Sigmoid colon (tissue), 4 donors: ENCODE data around the gene ZNF554.

Experiments used
- EP300 ChIP-seq, 4 donors: sonication (generic); formaldehyde crosslinking; IDR thresholded peaks; one replicate each; pipeline ENCODE4 v1.6.1; 2017; ENCODE audit warnings: antibody characterized with exemption in 4 of 4
- TF ChIP-seq, protein P1 (sequence below), 4 experiments: fragments of 450-650 bp in 3 of 4; fragments of 200-600 bp in 1 of 4; IDR thresholded peaks; one replicate each; pipeline ENCODE4 v1.5.1; 2016 to 2019; ENCODE audit warnings: antibody characterized with exemption in 4 of 4, mild to moderate bottlenecking in 3 of 4, moderate library complexity in 2 of 4

DNA sequence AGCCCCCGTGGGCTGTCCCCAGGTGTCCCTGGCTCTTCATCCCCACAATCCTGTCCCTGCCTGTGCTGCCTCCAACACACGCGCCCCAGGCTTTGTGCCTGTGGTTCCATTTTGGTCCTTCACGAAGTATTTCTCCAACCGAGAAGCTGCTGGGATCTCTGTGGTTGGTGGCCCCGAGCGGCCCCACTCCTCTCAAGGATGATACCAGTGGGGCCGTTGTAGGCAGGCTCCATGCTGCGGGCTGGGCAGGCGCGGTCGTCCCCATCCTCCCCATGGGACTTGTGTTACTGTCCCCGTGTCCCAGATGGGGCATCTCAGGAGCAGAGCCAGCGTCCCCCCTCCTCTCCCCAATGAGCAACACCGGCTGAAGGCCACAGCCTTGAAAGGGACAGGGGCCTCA, 3.7 kb upstream of the ZNF554 start:
- no peak for TF ChIP-seq EP300 (IDR thresholded peaks at IDR 0.05)
- TF ChIP-seq, protein P1, sequence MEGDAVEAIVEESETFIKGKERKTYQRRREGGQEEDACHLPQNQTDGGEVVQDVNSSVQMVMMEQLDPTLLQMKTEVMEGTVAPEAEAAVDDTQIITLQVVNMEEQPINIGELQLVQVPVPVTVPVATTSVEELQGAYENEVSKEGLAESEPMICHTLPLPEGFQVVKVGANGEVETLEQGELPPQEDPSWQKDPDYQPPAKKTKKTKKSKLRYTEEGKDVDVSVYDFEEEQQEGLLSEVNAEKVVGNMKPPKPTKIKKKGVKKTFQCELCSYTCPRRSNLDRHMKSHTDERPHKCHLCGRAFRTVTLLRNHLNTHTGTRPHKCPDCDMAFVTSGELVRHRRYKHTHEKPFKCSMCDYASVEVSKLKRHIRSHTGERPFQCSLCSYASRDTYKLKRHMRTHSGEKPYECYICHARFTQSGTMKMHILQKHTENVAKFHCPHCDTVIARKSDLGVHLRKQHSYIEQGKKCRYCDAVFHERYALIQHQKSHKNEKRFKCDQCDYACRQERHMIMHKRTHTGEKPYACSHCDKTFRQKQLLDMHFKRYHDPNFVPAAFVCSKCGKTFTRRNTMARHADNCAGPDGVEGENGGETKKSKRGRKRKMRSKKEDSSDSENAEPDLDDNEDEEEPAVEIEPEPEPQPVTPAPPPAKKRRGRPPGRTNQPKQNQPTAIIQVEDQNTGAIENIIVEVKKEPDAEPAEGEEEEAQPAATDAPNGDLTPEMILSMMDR (IDR thresholded peaks at IDR 0.05) = no peak
